IPS DF 4.7 (cell line): Measurements from ENCODE around the gene ATP2C2.
"Not testable (repeated sequence)": the region's sequence is repeated elsewhere in the genome, so short reads cannot be mapped to it uniquely, and the experiment has no call there.

Experiments used
- DNase-seq: peaks from one replicate; pipeline ENCODE4 v3.0.0-alpha.2; 2013; ENCODE audit warnings: low spot score; ENCODE audit errors: extremely low read depth

Gene ATP2C2

GRCh38 chr16:84391151-84392030 lies 23.1 kb downstream of the ATP2C2 start:
- no peak for DNase-seq

- no peak for DNase-seq
These were observed 23.7 kb downstream of the ATP2C2 start for GRCh38 chr16:84392031-84392360.

- DNase-seq, result not testable (repeated sequence)
These were observed 27.7 kb downstream of the ATP2C2 start for GRCh38 chr16:84396082-84396481.

GRCh38 chr16:84396537-84397008 lies 28.2 kb downstream of the ATP2C2 start:
- no peak for DNase-seq

- no peak for DNase-seq
These were observed 28.8 kb downstream of the ATP2C2 start for GRCh38 chr16:84397090-84397489.

- no peak for DNase-seq
These were observed 30.4 kb downstream of the ATP2C2 start for GRCh38 chr16:84398701-84399100.

- DNase-seq, result not testable (repeated sequence)
These were observed 31.6 kb downstream of the ATP2C2 start for GRCh38 chr16:84399912-84400311.

- not testable (repeated sequence) for DNase-seq
These were observed 35.1 kb downstream of the ATP2C2 start for GRCh38 chr16:84403435-84403834.

- DNase-seq, result no peak
These were observed 36.0 kb downstream of the ATP2C2 start for GRCh38 chr16:84404324-84404723.

GRCh38 chr16:84404936-84405639 lies 36.8 kb downstream of the ATP2C2 start:
- no peak for DNase-seq

GRCh38 chr16:84406006-84406963 lies 37.9 kb downstream of the ATP2C2 start:
- DNase-seq, result no peak

GRCh38 chr16:84407588-84408313 lies 39.4 kb downstream of the ATP2C2 start:
- no peak for DNase-seq

GRCh38 chr16:84408314-84408690 lies 40.0 kb downstream of the ATP2C2 start:
- DNase-seq, result no peak

GRCh38 chr16:84408856-84409255 lies 40.5 kb downstream of the ATP2C2 start:
- DNase-seq, result no peak

GRCh38 chr16:84410361-84411138 lies 42.2 kb downstream of the ATP2C2 start:
- DNase-seq, result no peak

- no peak for DNase-seq
These were observed 43.4 kb downstream of the ATP2C2 start for GRCh38 chr16:84411768-84412167.

GRCh38 chr16:84412262-84412661 lies 43.9 kb downstream of the ATP2C2 start:
- DNase-seq, result no peak

GRCh38 chr16:84413244-84414004 lies 45.1 kb downstream of the ATP2C2 start:
- DNase-seq, result no peak

GRCh38 chr16:84414789-84415326 lies 46.5 kb downstream of the ATP2C2 start:
- DNase-seq, result no peak
